ENCODE data around the gene PALLD.

- TF ChIP-seq CTCF (IDR thresholded peaks at IDR 0.05) (no peak), EP300 (IDR thresholded peaks at IDR 0.05) (no peak)
Observed at GRCh38 chr4:168598191-168598590, 101.3 kb downstream of the PALLD start.

Measured in suprapubic skin (tissue), 3 donors.